ENCODE measurements around the gene GTF2IRD1.

DNA sequence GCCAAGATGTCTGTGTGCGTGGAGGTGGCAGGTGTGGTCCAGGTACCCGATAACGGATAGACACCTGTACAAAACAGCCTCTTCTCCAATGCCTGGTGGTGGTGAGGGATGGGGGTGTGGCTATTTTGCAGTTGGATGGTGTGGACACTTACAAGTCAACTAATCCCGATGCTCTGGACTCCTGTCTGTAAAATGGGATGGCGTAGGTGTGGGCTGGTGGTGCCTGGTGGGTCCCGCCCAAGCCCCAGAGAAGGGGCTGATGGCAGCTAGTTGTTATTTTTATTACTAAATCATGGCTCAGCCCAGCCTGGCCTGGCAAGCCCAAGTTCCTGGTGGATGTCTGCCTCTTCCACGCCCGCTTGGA lies 22.3 kb downstream of the GTF2IRD1 start:
- TF ChIP-seq, protein P1, sequence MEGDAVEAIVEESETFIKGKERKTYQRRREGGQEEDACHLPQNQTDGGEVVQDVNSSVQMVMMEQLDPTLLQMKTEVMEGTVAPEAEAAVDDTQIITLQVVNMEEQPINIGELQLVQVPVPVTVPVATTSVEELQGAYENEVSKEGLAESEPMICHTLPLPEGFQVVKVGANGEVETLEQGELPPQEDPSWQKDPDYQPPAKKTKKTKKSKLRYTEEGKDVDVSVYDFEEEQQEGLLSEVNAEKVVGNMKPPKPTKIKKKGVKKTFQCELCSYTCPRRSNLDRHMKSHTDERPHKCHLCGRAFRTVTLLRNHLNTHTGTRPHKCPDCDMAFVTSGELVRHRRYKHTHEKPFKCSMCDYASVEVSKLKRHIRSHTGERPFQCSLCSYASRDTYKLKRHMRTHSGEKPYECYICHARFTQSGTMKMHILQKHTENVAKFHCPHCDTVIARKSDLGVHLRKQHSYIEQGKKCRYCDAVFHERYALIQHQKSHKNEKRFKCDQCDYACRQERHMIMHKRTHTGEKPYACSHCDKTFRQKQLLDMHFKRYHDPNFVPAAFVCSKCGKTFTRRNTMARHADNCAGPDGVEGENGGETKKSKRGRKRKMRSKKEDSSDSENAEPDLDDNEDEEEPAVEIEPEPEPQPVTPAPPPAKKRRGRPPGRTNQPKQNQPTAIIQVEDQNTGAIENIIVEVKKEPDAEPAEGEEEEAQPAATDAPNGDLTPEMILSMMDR (IDR thresholded peaks at IDR 0.05; ENCODE audit: low read length), result no peak
- TF ChIP-seq EZH2 (IDR thresholded peaks at IDR 0.05; ENCODE audit: borderline replicate concordance, low read length), result no peak
